Muscle of back (tissue), 11 donors: ENCODE measurements around the gene IL19. TPM values are rescaled to one million over a fixed set of nuclear protein-coding genes. Genes with fewer than 3 reads are reported as not detected.
"Not testable (repeated sequence)": the region's sequence is repeated elsewhere in the genome, so short reads cannot be mapped to it uniquely, and the experiment has no call there.

Experiments
- DNase-seq, 3 donors: peaks; one replicate each; pipeline versions ENCODE4 v3.0.0 to v3.0.0-alpha.2; 2013
- polyA plus RNA-seq, 10 donors: library from polyadenylated mRNA; unstranded; fragments of 120-200 nt; gene quantifications; one replicate each; pipeline ENCODE4 v1.2.1, GENCODE V29; 2013; ENCODE audit not compliant: insufficient read length in 10 of 10

The IL19 gene
- polyA plus RNA-seq, 10 donors: not detected

GRCh38 chr1:206831650-206832049, 61.1 kb downstream of the IL19 start:
- no peak for DNase-seq

GRCh38 chr1:206832352-206832880, 61.8 kb downstream of the IL19 start:
- DNase-seq: no peak

DNA sequence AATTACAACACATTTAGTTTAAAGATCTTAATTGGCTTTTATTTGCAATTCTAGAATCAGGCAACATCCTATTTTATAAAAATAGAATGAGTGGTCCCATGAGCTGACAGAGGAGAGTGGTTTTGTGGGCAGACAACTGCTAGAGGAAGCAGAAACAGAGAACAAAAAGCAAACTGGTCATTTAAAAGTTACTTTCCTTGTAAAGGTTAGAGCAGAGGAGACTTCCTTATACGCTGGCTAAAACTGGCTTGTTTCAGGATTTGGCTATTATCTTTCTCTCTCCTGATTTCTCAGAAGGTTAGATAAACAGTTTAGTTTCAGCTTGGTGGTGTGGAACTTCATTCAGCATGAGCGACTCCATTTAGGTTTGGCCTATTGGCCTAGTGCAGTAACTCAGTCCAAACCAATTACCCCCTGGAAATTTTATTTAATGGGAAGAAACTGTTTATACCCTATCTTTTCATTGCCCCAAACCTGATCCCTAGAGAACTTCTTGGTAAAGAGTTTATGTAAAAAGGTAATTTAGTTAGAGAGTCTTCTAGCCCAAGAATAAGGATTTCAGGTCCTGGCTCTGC, 62.6 kb downstream of the IL19 start:
- DNase-seq: no peak

- DNase-seq: no peak
Measured at GRCh38 chr1:206833801-206834200, 63.2 kb downstream of the IL19 start.

DNA sequence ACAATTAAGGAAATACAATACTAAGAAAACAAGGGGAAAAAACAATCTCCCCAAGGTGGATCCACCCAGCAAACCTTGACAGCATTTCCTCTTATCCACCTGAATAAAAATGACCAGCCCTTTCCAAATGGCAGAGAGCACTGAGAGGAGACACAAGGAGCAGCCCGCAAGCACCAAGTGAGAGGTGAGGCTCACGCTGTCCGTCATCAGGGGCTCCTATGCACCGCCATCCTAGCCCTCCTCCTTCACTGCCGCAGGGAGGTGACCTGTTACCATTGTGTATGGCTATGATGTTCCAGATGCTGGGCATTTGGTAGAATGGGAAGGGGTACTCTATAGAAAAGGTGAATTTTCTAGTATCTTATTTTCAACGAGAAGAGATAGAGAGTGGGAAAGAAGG, 63.6 kb downstream of the IL19 start:
- DNase-seq: no peak

GRCh38 chr1:206834711-206835110, 64.1 kb downstream of the IL19 start:
- peak in 1 of 3 donors; percentile 50 for DNase-seq

DNA sequence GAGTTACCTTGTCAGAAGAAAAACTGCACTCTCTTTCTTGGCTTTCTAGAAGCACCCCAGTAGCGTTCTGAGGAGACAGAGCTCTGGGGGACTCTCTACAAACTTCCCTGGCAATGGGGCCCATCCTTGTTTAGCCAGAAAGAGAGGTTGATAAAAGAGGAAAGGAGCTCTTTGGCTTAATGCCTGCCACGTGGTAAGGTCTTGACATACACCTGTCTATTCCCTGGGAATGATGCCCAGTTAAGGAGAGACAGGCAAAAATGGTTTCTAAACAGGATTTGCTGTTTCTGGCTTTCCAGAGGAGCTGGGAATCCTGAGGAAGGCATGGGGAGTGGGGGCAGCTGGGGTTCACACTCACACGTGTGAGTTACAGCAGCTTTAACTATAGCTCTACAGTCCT, 64.6 kb downstream of the IL19 start:
- DNase-seq: no peak

- DNase-seq: no peak
Measured at GRCh38 chr1:206836111-206836510, 65.5 kb downstream of the IL19 start.

DNA sequence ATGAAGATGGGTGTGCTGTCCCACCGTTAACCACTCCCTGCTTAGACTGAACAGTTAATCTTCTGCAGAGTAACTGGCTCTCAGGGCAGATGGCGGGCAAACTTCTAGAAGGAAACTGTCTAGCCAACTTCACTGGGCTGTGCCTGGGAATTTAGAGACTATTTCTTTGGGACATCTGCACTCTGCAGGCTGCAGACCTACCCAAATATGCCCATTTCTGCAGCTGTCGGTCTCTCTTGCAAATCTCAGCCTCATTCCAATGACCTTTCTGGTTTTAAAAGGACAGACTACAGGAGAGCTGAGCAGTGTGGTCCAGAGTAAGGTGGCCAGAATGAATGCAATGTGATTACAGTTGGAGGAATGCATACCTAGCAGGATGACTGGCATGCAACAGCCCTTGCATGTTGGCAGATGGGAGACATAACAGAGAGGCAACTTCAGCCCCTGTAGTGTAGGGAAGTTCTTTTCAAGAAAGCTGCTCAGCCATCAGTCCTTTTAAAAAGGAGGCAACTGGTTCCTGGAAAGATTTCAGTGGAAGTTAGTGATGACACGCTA, 68.5 kb downstream of the IL19 start:
- DNase-seq: no peak

DNA sequence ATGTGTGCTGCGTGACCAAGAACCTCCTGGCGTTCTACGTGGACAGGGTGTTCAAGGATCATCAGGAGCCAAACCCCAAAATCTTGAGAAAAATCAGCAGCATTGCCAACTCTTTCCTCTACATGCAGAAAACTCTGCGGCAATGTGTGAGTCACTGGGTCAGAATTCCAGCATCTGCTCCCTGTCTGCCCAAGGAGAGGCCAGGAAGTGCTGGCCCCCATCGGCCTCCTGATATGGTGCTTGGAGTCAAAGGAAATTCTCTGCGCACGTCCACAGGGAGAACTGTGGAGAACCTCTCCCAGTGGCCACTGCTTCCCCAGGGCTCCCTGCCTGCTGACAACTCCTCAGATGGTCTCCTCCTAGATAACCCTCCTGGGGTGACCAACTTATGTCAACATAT, 69.3 kb downstream of the IL19 start:
- DNase-seq: peak in 1 of 3 donors; percentile 50

DNA sequence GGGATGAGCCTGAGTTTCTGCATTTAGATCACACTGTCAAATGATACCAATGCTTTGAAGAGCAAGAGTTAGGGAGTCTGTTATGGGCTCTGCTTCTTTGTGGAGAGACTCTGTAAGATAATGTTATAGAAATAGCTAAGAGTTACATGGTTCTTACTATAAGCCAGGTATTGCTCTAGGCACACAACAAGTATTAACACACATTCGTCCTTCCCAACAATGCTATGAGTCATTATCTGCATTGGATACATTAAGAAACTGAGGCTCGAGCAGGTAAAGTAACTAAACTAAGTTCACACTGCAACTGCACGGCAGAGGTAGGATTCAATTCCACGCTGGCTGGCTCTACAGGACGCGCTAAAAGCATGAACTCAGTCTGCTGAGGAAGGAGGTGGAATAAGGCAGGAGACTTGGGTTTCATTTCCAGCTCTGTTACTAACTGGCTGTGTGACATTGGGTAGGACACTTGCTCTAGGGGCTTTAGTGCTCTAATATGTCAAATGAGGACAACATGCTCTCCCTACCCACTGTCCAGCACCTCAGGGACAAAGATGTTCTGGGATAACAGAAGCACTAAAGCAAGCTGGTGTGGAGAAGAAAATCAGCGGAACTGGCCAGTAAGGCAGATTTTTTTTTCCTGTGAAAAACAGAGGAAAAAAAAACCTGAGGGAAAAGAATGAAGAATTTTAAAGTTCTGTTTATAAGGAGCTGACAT, 71.2 kb downstream of the IL19 start:
- DNase-seq: no peak

DNA sequence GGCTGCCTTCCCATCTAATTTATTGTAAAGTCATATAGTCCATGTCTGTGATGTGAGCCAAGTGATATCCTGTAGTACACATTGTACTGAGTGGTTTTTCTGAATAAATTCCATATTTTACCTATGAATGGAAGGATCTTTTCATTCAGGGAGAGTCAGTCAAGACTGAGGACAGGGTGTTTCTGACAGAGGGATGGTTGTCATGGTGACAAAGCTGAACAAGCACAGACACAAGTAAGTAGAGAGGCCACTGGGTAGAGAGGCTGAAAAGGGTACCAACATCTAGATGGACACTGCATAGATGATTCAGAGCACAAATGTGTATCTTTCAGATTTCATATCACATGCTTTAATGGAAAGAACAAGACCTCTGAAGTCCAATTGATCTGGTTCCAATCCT, 72.3 kb downstream of the IL19 start:
- no peak for DNase-seq

DNA sequence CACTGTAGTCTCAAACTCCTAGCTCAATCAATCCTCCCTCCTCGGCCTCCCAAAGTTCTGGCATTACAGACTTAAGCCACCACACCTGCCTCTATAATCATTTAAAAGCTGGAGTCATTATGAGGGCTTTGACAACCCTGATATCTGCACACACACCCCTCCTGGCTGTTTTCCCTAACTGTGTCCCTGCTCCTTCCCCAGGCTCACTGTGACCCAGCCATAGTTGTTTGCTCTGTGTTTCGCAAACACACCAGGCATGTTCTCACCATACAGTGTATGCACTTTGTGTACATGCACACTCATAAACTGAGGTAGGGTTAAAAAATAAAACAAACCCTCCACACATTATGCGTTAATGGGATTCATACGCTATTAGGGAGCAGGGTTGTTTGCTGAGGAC, 73.1 kb downstream of the IL19 start:
- DNase-seq: no peak

DNA sequence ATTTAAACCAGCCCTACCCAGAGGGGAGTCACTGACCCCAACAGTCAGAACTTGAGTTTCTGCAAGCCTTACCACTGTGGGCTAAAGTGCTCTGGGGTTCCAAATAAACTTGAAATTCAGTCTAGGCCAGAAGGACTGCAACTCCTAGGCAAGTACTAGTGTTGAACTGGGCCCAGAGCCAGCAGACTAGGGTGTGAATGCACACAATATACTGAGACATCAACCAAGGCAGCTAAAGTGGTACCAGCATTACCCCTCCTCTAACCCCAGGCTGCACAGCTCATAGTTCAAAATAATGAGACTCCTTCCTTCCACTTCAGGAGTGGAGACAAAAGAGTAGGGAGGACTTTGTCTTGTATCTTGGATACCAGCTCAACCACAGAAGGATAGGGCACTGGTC, 75.9 kb downstream of the IL19 start:
- no peak for DNase-seq

GRCh38 chr1:206847337-206847834, 76.8 kb downstream of the IL19 start:
- no peak for DNase-seq

DNA sequence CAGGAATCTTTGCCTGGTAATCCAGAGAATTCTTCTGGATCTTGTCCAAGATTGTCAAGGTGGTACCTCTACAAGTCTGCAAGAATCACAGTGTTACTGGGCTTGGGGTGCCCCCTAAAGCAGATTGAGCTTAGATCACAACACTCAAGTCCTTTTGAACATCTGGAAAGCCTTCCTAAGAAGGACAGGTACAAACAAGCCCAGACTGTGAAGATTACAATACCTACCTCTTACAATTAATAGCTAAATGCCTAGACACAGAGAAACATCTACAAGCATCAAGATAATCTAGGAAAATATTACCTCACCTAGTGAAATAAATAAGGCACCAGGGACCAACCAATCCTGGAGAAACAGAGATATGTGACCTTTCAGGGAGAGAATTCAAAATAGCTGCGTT, 77.4 kb downstream of the IL19 start:
- no peak for DNase-seq

DNA sequence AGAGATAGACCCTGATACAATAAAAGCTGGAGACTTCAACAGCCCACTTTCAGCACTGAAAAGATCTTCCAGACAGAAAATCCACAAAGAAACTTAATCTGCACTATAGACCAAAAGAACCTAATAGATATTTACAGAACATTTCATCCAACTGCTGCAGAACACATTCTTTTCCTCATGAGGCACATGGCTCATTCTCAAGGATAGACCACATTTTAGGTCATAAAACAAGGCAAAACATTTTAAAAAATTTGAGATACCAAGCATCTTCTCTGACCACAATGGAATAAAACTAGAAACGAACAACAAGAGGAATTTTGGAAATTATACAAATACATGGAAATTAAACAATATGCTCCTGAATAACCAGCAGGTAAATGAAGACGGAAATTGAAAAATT, 79.8 kb downstream of the IL19 start:
- DNase-seq: no peak

DNA sequence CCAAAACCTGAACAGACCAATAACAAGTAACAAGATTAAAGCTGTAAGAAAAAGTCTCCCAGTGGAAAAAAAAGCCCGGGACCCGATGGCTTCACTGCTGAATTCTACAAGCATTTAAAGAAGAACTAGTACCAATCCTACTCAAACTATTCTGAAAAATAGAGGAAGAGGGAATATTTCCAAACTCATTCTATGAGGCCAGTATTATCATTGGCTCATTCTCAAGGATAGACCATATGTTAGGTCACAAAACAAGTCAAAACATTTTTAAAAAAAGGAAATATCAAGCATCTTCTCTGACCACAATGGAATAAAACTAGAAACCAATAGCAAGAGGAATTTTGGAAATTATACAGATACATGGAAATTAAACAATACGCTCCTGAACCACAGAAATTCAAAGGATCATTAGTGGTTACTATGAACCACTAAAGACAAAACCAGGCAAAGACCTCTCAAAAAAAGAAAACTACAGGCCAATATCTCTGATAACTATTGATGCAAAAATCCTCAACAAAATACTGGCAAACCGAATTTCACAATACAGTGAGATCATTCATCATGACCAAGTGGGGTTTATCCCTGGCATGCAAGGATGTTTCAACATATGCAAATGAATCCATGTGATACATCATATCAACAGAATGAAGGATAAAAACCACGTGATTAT, 80.9 kb downstream of the IL19 start:
- peak in 1 of 3 donors; percentile 49 for DNase-seq

DNA sequence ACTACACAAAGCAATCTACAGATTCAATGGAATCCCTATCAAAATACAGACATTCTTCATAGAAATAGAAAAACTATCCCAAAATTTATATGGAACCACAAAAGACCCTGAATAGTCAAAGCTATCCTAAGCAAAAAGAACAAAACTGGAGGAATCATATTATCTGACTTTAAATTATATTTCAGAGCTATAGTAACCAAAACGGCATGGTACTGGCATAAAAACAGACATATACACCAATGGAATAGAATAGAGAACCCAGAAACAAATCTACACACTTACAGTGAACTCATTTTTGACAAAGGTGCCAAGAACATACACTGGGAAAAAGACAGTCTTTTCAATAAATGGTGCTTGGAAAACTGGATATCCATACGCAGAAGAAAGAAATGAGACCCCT, 82.1 kb downstream of the IL19 start:
- DNase-seq: not testable (repeated sequence)

DNA sequence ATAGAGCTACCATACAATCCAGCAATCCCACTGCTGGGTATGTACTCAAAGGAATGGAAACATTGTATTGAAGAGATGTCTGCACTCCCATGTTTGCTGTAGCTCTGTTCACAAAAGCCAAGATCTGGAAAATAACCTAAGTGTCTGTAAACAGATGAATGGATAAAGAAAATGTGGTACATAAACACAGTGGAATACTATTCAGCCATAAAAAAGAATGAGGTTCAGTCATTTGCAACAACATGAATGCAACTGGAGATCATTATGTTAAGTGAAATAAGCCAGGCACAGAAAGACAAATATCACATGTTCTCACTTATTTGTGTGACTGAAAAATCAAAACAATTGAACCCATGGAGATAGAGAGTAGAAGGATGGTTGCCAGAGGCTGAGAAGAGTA, 83.1 kb downstream of the IL19 start:
- DNase-seq: not testable (repeated sequence)

DNA sequence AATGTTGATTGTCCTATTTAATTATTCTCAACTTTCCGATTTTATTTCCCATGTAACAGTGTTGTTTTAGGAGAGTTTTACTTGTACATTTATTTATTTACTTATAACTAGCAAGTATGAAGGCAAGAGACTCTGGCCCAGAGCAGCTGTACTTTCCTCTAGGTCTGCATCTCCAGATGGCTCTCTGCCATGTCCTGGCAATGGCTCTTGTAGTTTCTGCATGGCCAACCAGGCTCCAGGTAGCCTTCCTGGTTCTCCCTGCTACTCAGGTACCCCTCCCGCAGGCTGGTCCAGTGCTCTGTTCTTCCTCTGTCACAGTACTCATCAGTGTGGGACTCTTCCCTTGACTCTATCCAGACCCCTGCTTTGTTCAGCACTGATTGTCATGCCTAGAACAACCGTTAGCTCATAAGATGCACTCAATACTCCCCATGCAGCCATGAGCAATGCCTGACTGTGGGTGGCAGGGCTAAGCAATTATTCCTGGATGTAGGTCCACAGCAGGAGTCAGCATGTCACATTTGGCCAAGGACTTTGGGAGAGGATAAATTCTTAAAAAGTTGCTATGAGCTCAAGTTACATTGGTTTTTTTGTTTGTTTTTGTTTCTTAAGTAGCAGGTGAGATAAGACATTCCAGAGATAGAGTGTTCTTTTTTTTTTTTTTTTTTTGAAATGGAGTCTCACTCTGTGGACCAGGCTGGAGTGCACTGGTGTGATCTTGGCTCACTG, 84.0 kb downstream of the IL19 start:
- DNase-seq: no peak

DNA sequence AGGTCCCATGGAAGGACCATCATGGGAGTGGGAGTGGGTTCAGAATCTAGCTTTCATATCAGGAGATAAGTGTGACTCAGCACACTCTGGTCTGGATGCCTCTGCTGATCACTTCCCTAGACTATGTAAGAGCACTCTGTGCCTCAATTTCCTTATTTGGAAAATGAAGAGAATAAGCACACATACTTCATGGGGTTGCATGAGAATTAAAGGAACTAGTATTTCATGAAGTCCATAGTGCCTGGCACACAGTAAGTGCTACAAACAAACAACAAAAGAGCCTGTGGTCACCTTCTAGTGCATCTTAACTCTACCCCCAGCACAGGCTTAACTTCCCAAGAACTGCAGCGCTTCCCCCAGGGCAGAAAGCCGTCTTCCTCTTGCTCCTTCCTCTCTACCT, 85.3 kb downstream of the IL19 start:
- DNase-seq: no peak
